Peyer's patch (tissue), 4 donors: ENCODE data around the gene ZBTB7C. TPM values are rescaled to one million over a fixed set of nuclear protein-coding genes. Genes with fewer than 3 reads are reported as not detected.

ENCODE experiments used
- DNase-seq, 3 donors: peaks; one replicate each; pipeline ENCODE4 v3.0.0-alpha.2; 2017 to 2019
- H3K27ac ChIP-seq, 4 donors: fragments of 200-600 bp; sonication (generic); one replicate each; pipeline ENCODE4 v1.5.1; 2016 to 2019
- H3K27me3 ChIP-seq, 2 donors: fragments of 200-600 bp; sonication (generic); one replicate each; pipeline ENCODE4 v1.5.1; 2019
- H3K36me3 ChIP-seq, 3 donors: fragments of 200-600 bp; sonication (generic); one replicate each; pipeline ENCODE4 v1.5.1; 2016 to 2019
- H3K4me1 ChIP-seq, 4 donors: fragments of 200-600 bp; sonication (generic); one replicate each; pipeline ENCODE4 v1.5.1; 2016 to 2019
- H3K4me3 ChIP-seq, 4 donors: fragments of 200-600 bp; sonication (generic); 1 replicate in 3 of 4; 2 replicates in 1 of 4; pipeline ENCODE4 v1.5.1; 2016 to 2019; ENCODE audit warnings: mild to moderate bottlenecking in 1 of 4
- H3K9me3 ChIP-seq, 4 donors: fragments of 200-600 bp; sonication (generic); one replicate each; pipeline ENCODE4 v1.5.1; 2016 to 2019; ENCODE audit warnings: mild to moderate bottlenecking in 1 of 4
- POLR2A ChIP-seq, 2 donors: fragments of 450-650 bp; IDR thresholded peaks; one replicate each; pipeline ENCODE4 v1.5.1; 2017; ENCODE audit warnings: antibody characterized with exemption in 2 of 2, mild to moderate bottlenecking in 2 of 2, moderate library complexity in 2 of 2
- total RNA-seq, 4 donors: library from RNA; depleted of rRNA; stranded (reverse); fragments of >200 nt; gene quantifications; one replicate each; pipeline ENCODE4 v1.1.0, GENCODE V29; 2016
- TF ChIP-seq, protein P1 (sequence below), 6 experiments: fragments of 450-650 bp in 4 of 6; fragments of 200-600 bp in 2 of 6; sonication (generic) in 1 of 6; IDR thresholded peaks; one replicate each; pipeline ENCODE4 v1.5.1; 2017 to 2019; ENCODE audit warnings: antibody characterized with exemption in 6 of 6, mild to moderate bottlenecking in 3 of 6, moderate library complexity in 1 of 6

The ZBTB7C gene
- total RNA-seq, 4 donors from 2014 or later, result 10.5 to 15.7 (median 14.2) TPM

DNA sequence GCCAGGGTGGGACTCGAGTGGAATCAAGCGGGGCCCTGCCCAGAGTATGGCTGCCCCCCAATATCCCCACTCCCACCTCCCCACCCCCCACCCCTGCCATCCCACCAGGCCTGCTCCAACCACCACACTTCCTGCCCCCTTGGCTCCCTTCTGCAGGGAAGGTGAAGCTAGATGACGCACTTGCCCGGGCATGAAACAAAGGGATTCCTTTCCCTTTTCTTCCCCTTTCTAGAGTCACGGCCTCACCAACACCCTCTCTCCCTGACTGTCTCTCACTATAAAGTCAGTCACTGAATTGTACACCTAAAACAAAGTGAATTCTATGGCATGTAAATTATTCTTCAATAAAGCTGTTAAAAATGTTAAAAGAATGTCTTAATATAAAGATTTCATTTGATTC lies 16.0 kb downstream of the ZBTB7C start:
- DNase-seq, result no peak
- TF ChIP-seq POLR2A (IDR thresholded peaks at IDR 0.05), result no peak
- TF ChIP-seq, protein P1, sequence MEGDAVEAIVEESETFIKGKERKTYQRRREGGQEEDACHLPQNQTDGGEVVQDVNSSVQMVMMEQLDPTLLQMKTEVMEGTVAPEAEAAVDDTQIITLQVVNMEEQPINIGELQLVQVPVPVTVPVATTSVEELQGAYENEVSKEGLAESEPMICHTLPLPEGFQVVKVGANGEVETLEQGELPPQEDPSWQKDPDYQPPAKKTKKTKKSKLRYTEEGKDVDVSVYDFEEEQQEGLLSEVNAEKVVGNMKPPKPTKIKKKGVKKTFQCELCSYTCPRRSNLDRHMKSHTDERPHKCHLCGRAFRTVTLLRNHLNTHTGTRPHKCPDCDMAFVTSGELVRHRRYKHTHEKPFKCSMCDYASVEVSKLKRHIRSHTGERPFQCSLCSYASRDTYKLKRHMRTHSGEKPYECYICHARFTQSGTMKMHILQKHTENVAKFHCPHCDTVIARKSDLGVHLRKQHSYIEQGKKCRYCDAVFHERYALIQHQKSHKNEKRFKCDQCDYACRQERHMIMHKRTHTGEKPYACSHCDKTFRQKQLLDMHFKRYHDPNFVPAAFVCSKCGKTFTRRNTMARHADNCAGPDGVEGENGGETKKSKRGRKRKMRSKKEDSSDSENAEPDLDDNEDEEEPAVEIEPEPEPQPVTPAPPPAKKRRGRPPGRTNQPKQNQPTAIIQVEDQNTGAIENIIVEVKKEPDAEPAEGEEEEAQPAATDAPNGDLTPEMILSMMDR (IDR thresholded peaks at IDR 0.05), result no peak
- Histone ChIP-seq H3K27me3 (no peaks in the 10 kb centered on the region), H3K36me3 (no peaks in the 10 kb centered on the region), H3K4me1 (no peaks in the 10 kb centered on the region), H3K27ac (no peak overlapping the region), H3K4me3 (no peak overlapping the region), H3K9me3 (no peaks in the 10 kb centered on the region)

DNA sequence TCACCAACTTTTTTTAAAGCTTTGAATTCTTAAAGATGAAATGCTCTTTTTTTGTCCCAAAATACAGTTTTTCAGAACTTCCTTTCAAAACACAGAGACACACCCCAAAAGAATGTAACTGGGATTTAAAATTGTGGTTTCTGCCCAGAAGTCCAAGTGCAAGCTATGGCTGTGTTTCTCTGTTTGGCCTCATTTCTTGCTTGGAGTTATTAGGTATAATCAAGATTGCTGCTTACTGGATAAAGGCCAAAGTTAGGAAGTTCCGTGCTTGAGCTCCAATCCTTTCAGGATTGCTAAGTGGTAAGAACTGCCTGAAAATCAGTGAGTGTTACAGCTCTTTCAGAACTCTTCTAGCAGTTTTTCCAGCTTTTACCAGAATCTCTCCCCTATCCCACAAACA lies 16.9 kb downstream of the ZBTB7C start:
- H3K4me1 ChIP-seq, result no peaks in the 10 kb centered on the region
- no peaks in the 10 kb centered on the region for H3K36me3 ChIP-seq
- H3K27ac ChIP-seq, result no peak overlapping the region
- H3K27me3 ChIP-seq, result no peaks in the 10 kb centered on the region
- H3K4me3 ChIP-seq, result no peak overlapping the region
- TF ChIP-seq POLR2A (IDR thresholded peaks at IDR 0.05), result no peak
- TF ChIP-seq, protein P1 (IDR thresholded peaks at IDR 0.05), result no peak
- DNase-seq, result no peak
- H3K9me3 ChIP-seq, result no peaks in the 10 kb centered on the region

DNA sequence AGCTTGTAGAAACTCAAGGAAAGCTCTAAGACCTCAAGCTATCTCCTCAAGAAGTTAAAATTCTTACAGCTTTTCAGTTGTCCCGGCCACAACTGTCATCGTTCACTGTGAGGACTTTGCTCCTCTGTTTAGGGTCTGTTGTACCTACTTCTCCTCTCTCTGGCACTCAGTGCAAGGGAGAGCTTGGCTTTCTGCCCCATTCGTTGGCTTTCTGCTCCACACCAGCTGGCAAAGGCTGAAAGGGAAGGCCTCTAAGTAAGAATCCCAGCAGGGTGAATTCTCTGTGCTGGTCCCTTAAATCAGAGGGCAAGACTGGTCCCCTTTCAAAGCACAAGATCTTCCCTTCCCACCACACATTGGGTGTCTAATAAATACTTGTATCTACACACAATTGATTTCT lies 17.3 kb downstream of the ZBTB7C start:
- Histone ChIP-seq H3K27me3 (no peaks in the 10 kb centered on the region), H3K9me3 (no peaks in the 10 kb centered on the region), H3K27ac (no peak overlapping the region), H3K36me3 (no peaks in the 10 kb centered on the region), H3K4me1 (no peaks in the 10 kb centered on the region), H3K4me3 (no peak overlapping the region)
- TF ChIP-seq, protein P1 (IDR thresholded peaks at IDR 0.05), result no peak
- no peak for TF ChIP-seq POLR2A (IDR thresholded peaks at IDR 0.05)
- DNase-seq, result no peak

DNA sequence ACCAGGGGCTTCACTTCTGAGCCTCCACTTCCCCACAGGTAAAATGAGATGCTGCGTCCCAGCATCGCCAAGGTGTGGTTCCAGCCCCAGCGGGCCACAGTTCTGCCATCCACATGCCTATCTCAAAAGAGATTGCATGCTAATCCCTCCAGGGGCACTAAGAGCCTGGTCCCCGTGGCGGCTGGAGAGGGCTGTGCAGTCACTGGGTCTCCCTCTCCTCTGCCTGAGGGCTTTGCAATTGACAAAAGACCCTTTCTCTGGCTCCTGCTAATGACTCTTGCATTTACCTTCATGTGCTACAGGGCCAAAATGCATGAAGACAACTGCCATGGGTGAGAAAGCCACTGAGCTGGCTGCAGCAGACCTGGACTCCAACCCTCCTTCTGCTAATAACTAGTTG lies 18.5 kb downstream of the ZBTB7C start:
- no peak overlapping the region for H3K4me3 ChIP-seq
- H3K4me1 ChIP-seq, result no peaks in the 10 kb centered on the region
- H3K36me3 ChIP-seq, result no peaks in the 10 kb centered on the region
- TF ChIP-seq, protein P1 (IDR thresholded peaks at IDR 0.05), result no peak
- TF ChIP-seq POLR2A (IDR thresholded peaks at IDR 0.05), result no peak
- no peak for DNase-seq
- no peaks in the 10 kb centered on the region for H3K9me3 ChIP-seq
- H3K27me3 ChIP-seq, result no peaks in the 10 kb centered on the region
- no peak overlapping the region for H3K27ac ChIP-seq

DNA sequence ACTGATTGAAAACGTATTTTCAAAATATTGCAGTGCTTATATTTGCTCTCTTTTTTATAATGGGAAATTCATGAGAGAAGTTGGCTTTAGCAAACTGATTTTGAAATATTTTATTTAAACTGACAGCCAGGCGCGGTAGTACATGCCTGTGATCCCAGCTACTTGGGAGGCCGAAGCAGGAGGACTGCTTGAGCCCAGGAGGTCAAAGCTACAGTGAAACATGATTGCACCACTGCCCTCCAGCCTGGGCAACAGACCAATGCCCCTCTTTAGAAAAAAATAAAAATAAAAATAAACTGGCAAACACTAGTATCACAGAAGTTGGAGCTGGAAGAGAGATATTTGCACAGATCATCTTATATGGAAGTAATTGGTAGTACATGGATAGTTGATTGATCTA lies 20.7 kb downstream of the ZBTB7C start:
- Histone ChIP-seq H3K9me3 (no peaks in the 10 kb centered on the region), H3K36me3 (no peaks in the 10 kb centered on the region), H3K27ac (no peak overlapping the region), H3K4me3 (no peak overlapping the region), H3K4me1 (no peaks in the 10 kb centered on the region), H3K27me3 (no peaks in the 10 kb centered on the region)
- DNase-seq, result no peak
- TF ChIP-seq, protein P1 (IDR thresholded peaks at IDR 0.05), result no peak
- TF ChIP-seq POLR2A (IDR thresholded peaks at IDR 0.05), result no peak

DNA sequence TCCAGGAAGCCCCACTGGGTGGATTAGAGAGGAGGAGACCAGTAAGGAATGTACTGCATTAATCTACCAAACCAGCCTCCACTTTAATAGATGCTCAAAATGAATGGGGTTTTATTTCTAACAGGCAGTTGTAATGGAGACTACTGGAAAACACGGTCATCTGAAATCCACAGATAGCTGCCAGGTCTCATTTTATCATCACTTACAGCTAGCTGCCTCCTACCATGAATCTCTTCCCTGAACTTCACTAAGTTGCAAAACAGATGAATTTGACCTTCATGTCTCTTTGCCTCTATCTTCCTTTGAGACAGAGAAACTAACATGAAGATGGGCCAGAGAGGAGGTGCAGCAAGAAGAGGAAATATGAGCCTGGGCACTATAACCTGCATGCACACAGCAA lies 21.9 kb downstream of the ZBTB7C start:
- no peaks in the 10 kb centered on the region for H3K4me1 ChIP-seq
- H3K27ac ChIP-seq, result no peak overlapping the region
- no peak for DNase-seq
- no peaks in the 10 kb centered on the region for H3K27me3 ChIP-seq
- no peak overlapping the region for H3K4me3 ChIP-seq
- no peaks in the 10 kb centered on the region for H3K9me3 ChIP-seq
- TF ChIP-seq, protein P1 (IDR thresholded peaks at IDR 0.05), result no peak
- no peak for TF ChIP-seq POLR2A (IDR thresholded peaks at IDR 0.05)
- no peaks in the 10 kb centered on the region for H3K36me3 ChIP-seq
